22Rv1 (cell line): ENCODE measurements around the gene MGME1.

ENCODE experiments used
- CTCF ChIP-seq: fragments of 450-650 bp; IDR thresholded peaks from 2 replicates; pipeline ENCODE4 v1.5.1; 2017; ENCODE audit warnings: mild to moderate bottlenecking
- ZFX ChIP-seq: fragments of 450-650 bp; IDR thresholded peaks from 2 replicates; pipeline ENCODE4 v1.6.1; 2017; ENCODE audit warnings: antibody characterized with exemption, borderline replicate concordance

GRCh38 chr20:17950670-17951069 is 18.1 kb upstream of the MGME1 start:
- TF ChIP-seq CTCF (no peak), ZFX (no peak)
